Esophagus squamous epithelium (tissue), 4 donors: ENCODE measurements around the gene BAHCC1.

Experiments used
- CTCF ChIP-seq, 6 experiments: fragments of 450-650 bp in 4 of 6; fragments of 200-600 bp in 2 of 6; sonication (generic) in 2 of 6; IDR thresholded peaks; one replicate each; pipeline ENCODE4 v1.5.1; 2016 to 2019; ENCODE audit warnings: antibody characterized with exemption in 6 of 6, mild to moderate bottlenecking in 4 of 6, moderate library complexity in 4 of 6
- POLR2A ChIP-seq, 4 donors: fragments of 450-650 bp; IDR thresholded peaks; one replicate each; pipeline ENCODE4 v1.6.1; 2017; ENCODE audit warnings: antibody characterized with exemption in 4 of 4, mild to moderate bottlenecking in 4 of 4, moderate library complexity in 3 of 4

- TF ChIP-seq CTCF (IDR thresholded peaks at IDR 0.05) (no peak), POLR2A (IDR thresholded peaks at IDR 0.05) (no peak)
These were observed 40.3 kb upstream of the BAHCC1 start for GRCh38 chr17:81354954-81355347.
